Osteoblast (primary cell): ENCODE results near the gene FOXC1. TPM values are rescaled to one million over a fixed set of nuclear protein-coding genes. Genes with fewer than 3 reads are reported as not detected.

ENCODE experiments used
- DNase-seq: peaks from one replicate; pipeline ENCODE4 v3.0.0; 2011; ENCODE audit warnings: low spot score, mixed read lengths; ENCODE audit not compliant: insufficient read length; ENCODE audit errors: missing footprints
- H2AFZ ChIP-seq: 2 replicates; pipeline ENCODE4 v1.6.0; 2011; ENCODE audit warnings: mild to moderate bottlenecking, low read length
- H3K27ac ChIP-seq: 2 replicates; pipeline ENCODE4 v1.5.1; 2011; ENCODE audit warnings: mild to moderate bottlenecking, low read depth, low read length, moderate library complexity
- H3K27me3 ChIP-seq: 2 replicates; pipeline ENCODE4 v1.6.0; 2012; ENCODE audit warnings: mild to moderate bottlenecking, control low read depth, inconsistent platforms, low read length, moderate library complexity; ENCODE audit not compliant: insufficient read depth
- H3K36me3 ChIP-seq: 2 replicates; pipeline ENCODE4 v1.5.1; 2011; ENCODE audit warnings: mild to moderate bottlenecking, low read length, control low read depth, moderate library complexity; ENCODE audit not compliant: insufficient read depth
- H3K4me1 ChIP-seq: 2 replicates; pipeline ENCODE4 v1.5.1; 2011; ENCODE audit warnings: mild to moderate bottlenecking, low read length, control low read depth, moderate library complexity; ENCODE audit not compliant: insufficient read depth
- H3K4me2 ChIP-seq: 2 replicates; pipeline ENCODE4 v1.6.0; 2011; ENCODE audit warnings: mild to moderate bottlenecking, low read length; ENCODE audit not compliant: insufficient read depth
- H3K4me3 ChIP-seq: fragments of 200-600 bp; sonication (generic); 3 replicates; pipeline ENCODE4 v1.5.1; 2012; ENCODE audit warnings: mild to moderate bottlenecking, low read length, inconsistent platforms; ENCODE audit not compliant: insufficient read depth
- H3K79me2 ChIP-seq: 2 replicates; pipeline ENCODE4 v1.6.0; 2012; ENCODE audit warnings: mild to moderate bottlenecking, low read length, control low read depth, inconsistent platforms; ENCODE audit not compliant: insufficient read depth
- H3K9me3 ChIP-seq: 2 replicates; pipeline ENCODE4 v1.5.1; 2011; ENCODE audit warnings: low read depth, low read length, control low read depth
- H4K20me1 ChIP-seq: 2 replicates; pipeline ENCODE4 v1.6.0; 2012; ENCODE audit warnings: mild to moderate bottlenecking, low read length, control low read depth; ENCODE audit not compliant: insufficient read depth
- total RNA-seq: library from RNA; depleted of rRNA; stranded (reverse); fragments of >200 nt; gene quantifications from 2 replicates; pipeline ENCODE4 v1.2.3, GENCODE V29; 2012
- TF ChIP-seq, protein P1 (sequence below): IDR thresholded peaks from 2 replicates; pipeline ENCODE4 v1.5.1; 2011; ENCODE audit warnings: mild to moderate bottlenecking, low read depth, low read length, moderate library complexity; ENCODE audit errors: extremely low read depth

FOXC1 gene
- total RNA-seq, 1 donor, result 39.4 TPM

DNA sequence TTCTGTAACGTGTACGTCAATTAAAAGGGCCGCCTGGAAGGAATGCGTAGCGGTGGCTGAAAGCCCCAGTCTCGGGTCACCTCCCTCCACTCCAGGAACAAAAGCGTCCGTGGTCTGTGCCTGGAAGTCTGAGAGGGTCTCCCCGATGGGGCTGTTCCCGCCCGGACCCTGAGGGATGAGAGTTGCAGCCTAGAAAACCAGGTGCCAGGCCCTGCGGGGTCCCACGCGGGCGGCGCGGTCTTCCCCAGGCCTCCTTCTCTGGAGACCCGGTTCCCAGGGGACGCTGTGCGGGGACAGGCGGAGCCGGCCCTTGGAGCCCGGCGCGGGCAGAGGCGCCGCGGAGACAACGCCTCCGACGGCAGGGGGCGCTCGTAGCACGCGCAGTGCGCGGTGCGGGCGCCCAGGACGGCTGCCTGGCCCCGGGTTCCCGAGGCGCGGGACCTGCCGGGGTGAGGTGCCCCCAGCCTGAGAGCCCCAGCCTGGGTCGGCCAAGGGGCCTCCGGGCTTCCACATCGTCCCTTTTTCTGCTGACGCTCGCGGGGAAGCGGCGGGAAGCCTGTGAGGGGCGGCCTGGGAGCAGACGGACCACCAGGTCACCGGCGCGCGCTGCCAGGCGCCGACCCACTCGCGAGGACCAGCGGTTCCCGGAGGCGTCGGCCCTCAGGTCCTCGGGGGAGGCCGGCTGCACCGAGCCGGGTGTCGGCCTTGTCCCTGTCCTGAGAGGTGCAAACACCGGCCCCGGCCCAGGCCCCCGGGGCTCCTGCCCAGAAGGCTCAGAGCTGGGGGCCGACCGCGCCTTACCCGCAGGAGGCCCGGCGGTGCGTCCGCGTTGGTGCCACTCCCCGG, 5.3 kb upstream of the FOXC1 start:
- TF ChIP-seq, protein P1, sequence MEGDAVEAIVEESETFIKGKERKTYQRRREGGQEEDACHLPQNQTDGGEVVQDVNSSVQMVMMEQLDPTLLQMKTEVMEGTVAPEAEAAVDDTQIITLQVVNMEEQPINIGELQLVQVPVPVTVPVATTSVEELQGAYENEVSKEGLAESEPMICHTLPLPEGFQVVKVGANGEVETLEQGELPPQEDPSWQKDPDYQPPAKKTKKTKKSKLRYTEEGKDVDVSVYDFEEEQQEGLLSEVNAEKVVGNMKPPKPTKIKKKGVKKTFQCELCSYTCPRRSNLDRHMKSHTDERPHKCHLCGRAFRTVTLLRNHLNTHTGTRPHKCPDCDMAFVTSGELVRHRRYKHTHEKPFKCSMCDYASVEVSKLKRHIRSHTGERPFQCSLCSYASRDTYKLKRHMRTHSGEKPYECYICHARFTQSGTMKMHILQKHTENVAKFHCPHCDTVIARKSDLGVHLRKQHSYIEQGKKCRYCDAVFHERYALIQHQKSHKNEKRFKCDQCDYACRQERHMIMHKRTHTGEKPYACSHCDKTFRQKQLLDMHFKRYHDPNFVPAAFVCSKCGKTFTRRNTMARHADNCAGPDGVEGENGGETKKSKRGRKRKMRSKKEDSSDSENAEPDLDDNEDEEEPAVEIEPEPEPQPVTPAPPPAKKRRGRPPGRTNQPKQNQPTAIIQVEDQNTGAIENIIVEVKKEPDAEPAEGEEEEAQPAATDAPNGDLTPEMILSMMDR, result peak; percentile 70
- DNase-seq, result peak; percentile 99
- H3K79me2 ChIP-seq, result no peaks in the 10 kb centered on the region
- H3K27me3 ChIP-seq, result peaks cover 43% of the 10 kb centered on the region
- peak overlapping the region; percentile 84 for H2AFZ ChIP-seq
- peak overlapping the region; percentile 89 for H3K4me2 ChIP-seq
- no peaks in the 10 kb centered on the region for H3K36me3 ChIP-seq
- no peaks in the 10 kb centered on the region for H4K20me1 ChIP-seq
- H3K27ac ChIP-seq, result no peak overlapping the region
- no peaks in the 10 kb centered on the region for H3K9me3 ChIP-seq
- peak overlapping the region; percentile 69 for H3K4me3 ChIP-seq
- H3K4me1 ChIP-seq, result peaks cover 25% of the 10 kb centered on the region

DNA sequence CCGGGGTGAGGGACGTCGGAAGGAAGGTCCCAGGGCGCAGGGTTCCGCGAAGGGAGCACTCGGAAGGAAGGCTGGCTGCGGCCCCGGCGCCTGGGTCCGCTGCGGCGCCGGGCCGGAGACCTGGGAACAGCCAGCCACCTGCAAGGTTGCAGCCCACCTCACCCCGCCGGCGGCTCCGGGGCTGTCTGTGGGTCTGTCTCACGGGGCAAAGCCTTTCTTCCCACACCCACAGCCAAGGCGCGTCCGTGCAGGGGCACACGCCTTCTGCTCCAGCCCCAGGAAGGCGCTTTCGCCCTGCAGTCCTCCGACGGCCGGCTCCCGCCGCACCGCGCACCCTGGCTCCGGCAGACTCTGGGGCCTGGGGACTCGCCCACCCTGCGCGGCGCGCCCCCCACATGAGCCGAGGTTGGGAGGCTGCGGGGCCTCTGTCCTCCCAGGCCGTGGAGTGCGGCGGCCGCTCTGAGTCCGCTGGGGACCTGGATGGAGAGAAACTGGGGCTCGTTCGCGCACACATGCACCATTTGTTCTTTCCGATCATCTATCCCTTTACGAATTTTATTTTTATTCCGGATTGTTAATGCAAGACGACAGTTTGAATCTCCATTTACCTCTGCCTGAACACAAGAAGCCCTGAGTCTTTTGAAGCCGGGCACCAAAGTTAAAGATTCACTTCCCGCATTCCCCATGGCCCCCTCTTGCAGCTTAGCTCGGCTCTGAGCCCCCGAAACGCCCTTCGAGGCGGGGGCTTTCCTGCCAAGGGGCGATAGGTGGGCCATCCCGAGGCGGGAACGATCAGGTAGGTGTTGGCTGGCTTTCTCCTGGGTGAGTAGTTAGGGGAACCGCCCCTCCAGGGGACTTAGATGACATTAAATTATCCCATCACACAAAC, 4.5 kb upstream of the FOXC1 start:
- Histone ChIP-seq H4K20me1 (no peaks in the 10 kb centered on the region), H2AFZ (no peak overlapping the region), H3K9me3 (no peaks in the 10 kb centered on the region), H3K79me2 (no peaks in the 10 kb centered on the region), H3K4me2 (peak overlapping the region; percentile 89), H3K36me3 (no peaks in the 10 kb centered on the region), H3K4me3 (peak overlapping the region; percentile 69), H3K4me1 (peaks cover 25% of the 10 kb centered on the region), H3K27me3 (peaks cover 43% of the 10 kb centered on the region), H3K27ac (no peak overlapping the region)
- peak; percentile 89 for DNase-seq
- TF ChIP-seq, protein P1, result no peak

DNA sequence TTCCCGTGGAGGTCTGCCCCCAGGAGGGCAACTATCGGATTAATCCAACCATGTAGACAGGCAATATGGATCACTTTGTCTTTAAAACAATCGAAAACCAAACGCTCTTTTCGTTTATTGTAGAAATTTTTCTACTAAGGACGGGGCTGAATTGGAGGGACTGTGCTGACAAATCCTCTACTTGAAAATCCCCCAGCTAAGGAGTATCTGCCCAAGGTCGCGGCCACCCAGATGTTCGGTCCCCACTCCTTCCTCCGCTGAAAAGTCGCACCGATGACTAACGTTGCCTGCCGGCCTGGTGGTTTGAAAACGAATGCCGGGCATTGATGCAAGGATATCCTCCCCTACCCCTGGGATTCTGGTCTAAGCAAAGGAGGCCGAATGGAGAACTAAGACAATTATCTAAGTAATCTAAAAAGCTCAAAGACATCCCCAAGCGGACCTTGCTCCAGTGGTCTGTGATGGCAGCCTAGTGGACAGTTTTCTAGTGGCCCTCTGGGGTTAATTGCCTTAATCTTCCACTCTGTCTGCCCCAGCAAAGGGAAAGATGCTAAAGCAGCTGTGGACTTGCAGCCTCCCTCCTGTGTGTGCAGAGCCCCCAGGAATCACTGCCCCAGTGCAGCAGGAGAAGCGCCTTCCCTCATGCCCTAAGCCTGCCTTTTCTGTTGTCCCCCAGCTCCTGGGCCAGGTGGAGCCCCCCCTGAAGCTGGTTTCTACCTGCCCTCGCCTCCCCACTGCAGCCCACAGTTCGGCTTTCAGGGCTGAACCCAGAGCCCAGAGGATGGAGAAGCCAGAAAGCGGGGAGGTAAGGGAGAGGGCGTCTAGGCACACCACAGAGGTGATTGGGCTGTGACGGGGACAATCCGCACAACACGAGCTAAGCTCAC, 3.6 kb upstream of the FOXC1 start:
- Histone ChIP-seq H3K4me2 (peak overlapping the region; percentile 16), H3K4me3 (peak overlapping the region; percentile 33), H3K9me3 (no peaks in the 10 kb centered on the region), H3K79me2 (peaks cover 8% of the 10 kb centered on the region), H4K20me1 (peaks cover 4% of the 10 kb centered on the region), H3K4me1 (peaks cover 25% of the 10 kb centered on the region), H3K27ac (no peak overlapping the region), H3K27me3 (peaks cover 43% of the 10 kb centered on the region), H2AFZ (no peak overlapping the region), H3K36me3 (no peaks in the 10 kb centered on the region)
- DNase-seq, result peak; percentile 96
- TF ChIP-seq, protein P1, result no peak
